Measurements from ENCODE around the gene RALGPS1.

DNA sequence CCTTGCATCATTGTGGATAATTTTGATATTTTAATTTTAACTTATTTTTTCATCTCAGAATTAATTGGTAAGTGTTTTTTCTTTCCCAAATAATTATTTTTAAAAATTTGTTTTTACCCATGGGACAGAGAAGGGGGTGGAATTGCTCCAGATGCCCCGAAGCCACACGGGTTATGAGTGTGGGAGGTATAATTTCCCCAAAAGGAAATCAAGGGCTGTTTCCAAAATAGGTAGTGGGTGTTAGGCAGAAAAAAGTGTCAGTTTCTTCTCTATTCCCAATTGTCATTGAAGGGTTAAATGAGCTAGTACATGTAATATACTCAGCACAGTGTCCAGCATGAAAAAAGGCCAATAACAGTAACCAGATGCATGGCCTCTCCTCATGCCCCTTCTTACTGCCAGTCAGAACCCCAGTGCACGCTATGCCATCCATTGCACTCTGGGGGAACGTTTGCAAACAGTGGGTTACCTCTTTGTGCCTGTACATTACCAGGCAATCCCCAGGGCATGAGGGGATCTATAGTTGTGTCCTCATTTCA is 244.3 kb downstream of the RALGPS1 start:
- TF ChIP-seq CTCF (IDR thresholded peaks at IDR 0.05; ENCODE audit: low read depth, low read length, poor library complexity, severe bottlenecking) (no peak), EZH2phosphoT487 (IDR thresholded peaks at IDR 0.05; ENCODE audit: borderline replicate concordance, low read length) (no peak)

Data from DOHH2 (cell line).